Common myeloid progenitor, CD34-positive (primary cell): ENCODE results near the gene KRTAP12-1. TPM values are rescaled to one million over a fixed set of nuclear protein-coding genes. Genes with fewer than 3 reads are reported as not detected.

Source experiments
- CTCF ChIA-PET: fragments of 350-600 bp; sonication (Branson Sonifier 250); formaldehyde crosslinking; loops from one replicate; lab custom pipeline; 2021; ENCODE audit warnings: antibody characterized with exemption; lab: Charles Lee
- POLR2A ChIA-PET: fragments of 350-600 bp; sonication (Branson Sonifier 250); formaldehyde crosslinking; loops from one replicate; lab custom pipeline; 2021; ENCODE audit warnings: antibody characterized with exemption; lab: Charles Lee
- DNase-seq, 3 donors: peaks; one replicate each; pipeline versions ENCODE4 v3.0.0 to v3.0.0-alpha.2; 2013
- H3K27ac ChIP-seq, 2 experiments: 1 replicate in 1 of 2; 2 replicates in 1 of 2; pipeline ENCODE4 v1.7.0; 2013; ENCODE audit warnings: inconsistent platforms in 2 of 2, low read length in 2 of 2, mild to moderate bottlenecking in 2 of 2, low read depth in 1 of 2, moderate library complexity in 1 of 2; ENCODE audit not compliant: severe bottlenecking in 2 of 2, insufficient read depth in 1 of 2, poor library complexity in 1 of 2
- H3K27me3 ChIP-seq, 5 experiments: replicated peaks in 2 of 5; 1 replicate in 3 of 5; 2 replicates in 2 of 5; pipeline versions ENCODE4 v1.6.1 to v1.7.0; 2013; ENCODE audit warnings: low read length in 4 of 5, mild to moderate bottlenecking in 2 of 5, moderate library complexity in 2 of 5, inconsistent platforms in 1 of 5; ENCODE audit not compliant: insufficient read depth in 5 of 5, control insufficient read depth in 4 of 5
- H3K36me3 ChIP-seq, 4 experiments: 1 replicate in 2 of 4; 2 replicates in 2 of 4; pipeline versions ENCODE4 v1.6.1 to v1.7.0; 2013; ENCODE audit warnings: low read length in 3 of 4, control low read depth in 1 of 4, mild to moderate bottlenecking in 1 of 4; ENCODE audit not compliant: control insufficient read depth in 4 of 4, insufficient read depth in 4 of 4
- H3K4me1 ChIP-seq, 4 experiments: 1 replicate in 3 of 4; 2 replicates in 1 of 4; pipeline versions ENCODE4 v1.6.1 to v1.7.1; 2013; ENCODE audit warnings: low read length in 3 of 4, mild to moderate bottlenecking in 3 of 4, control low read depth in 1 of 4, inconsistent platforms in 1 of 4, moderate library complexity in 1 of 4; ENCODE audit not compliant: control insufficient read depth in 4 of 4, insufficient read depth in 4 of 4; ENCODE audit errors: control extremely low read depth in 1 of 4
- H3K4me3 ChIP-seq, 7 experiments: 1 replicate in 4 of 7; 2 replicates in 3 of 7; pipeline versions ENCODE4 v1.5.1 to v1.7.0; 2013; ENCODE audit warnings: mild to moderate bottlenecking in 7 of 7, low read length in 6 of 7, moderate library complexity in 6 of 7, inconsistent platforms in 2 of 7, low read depth in 2 of 7, control low read depth in 1 of 7; ENCODE audit not compliant: insufficient read depth in 4 of 7, control insufficient read depth in 1 of 7; ENCODE audit errors: extremely low read depth in 1 of 7
- H3K9me3 ChIP-seq, 5 experiments: 1 replicate in 4 of 5; 2 replicates in 1 of 5; pipeline versions ENCODE4 v1.6.1 to v1.7.1; 2013; ENCODE audit warnings: low read length in 4 of 5, mild to moderate bottlenecking in 2 of 5, inconsistent platforms in 1 of 5, low read depth in 1 of 5, moderate library complexity in 1 of 5; ENCODE audit not compliant: control insufficient read depth in 4 of 5, insufficient read depth in 2 of 5; ENCODE audit errors: control extremely low read depth in 1 of 5
- WGBS: methylation state at CpG from one replicate; pipeline ENCODE4 v1.1.5; 2013; ENCODE audit not compliant: insufficient coverage; 5-methylcytosine and 5-hydroxymethylcytosine counted together
- polyA plus RNA-seq: library from polyadenylated mRNA; unstranded; fragments of 120-200 nt; gene quantifications from one replicate; pipeline ENCODE4 v1.2.1, GENCODE V29; 2013

KRTAP12-1 gene
- polyA plus RNA-seq = not detected

- CTCF ChIA-PET = no interaction called here
- Histone ChIP-seq H3K9me3 (peaks cover 0 to 2% (median 0%) of the 10 kb centered on the region in 5 experiments), H3K27ac (no peak within 1 kb of the TSS), H3K4me3 (no peak within 1 kb of the TSS), H3K36me3 (no peaks in the 10 kb centered on the region), H3K4me1 (peaks cover 0 to 13% (median 10%) of the 10 kb centered on the region in 4 experiments), H3K27me3 (peaks cover 0 to 4% (median 1%) of the 10 kb centered on the region in 5 experiments)
- POLR2A ChIA-PET = no interaction called here
- 80% methylated on average over 23 of the region's 23 CpGs for WGBS
- DNase-seq = no peak
Measured at GRCh38 chr21:44681861-44682579, at the start of gene KRTAP12-1. TSS of gene KRTAP12-1 (minus strand) at chr21:44682163. CDS start at chr21:44682123, 40 bp downstream.

GRCh38 chr21:44730951-44731579, 49.1 kb upstream of the KRTAP12-1 start:
- H3K4me1 ChIP-seq = no peaks in the 10 kb centered on the region
- CTCF ChIA-PET = interaction anchor here (1.8 kb wide), 1 partner anchor 11 kb away, joined by 4 read pairs; no protein-coding TSS in a partner anchor
- peaks cover 0 to 51% (median 7%) of the 10 kb centered on the region in 5 experiments for H3K9me3 ChIP-seq
- DNase-seq = no peak
- no peak overlapping the region for H3K27ac ChIP-seq
- POLR2A ChIA-PET = no interaction called here
- peaks cover 0 to 52% (median 11%) of the 10 kb centered on the region in 5 experiments for H3K27me3 ChIP-seq
- 74% methylated on average over 9 of the region's 9 CpGs for WGBS
- no peaks in the 10 kb centered on the region for H3K36me3 ChIP-seq
- H3K4me3 ChIP-seq = no peak overlapping the region

GRCh38 chr21:44730028-44730395, 48.0 kb upstream of the KRTAP12-1 start:
- Histone ChIP-seq H3K36me3 (no peaks in the 10 kb centered on the region), H3K27me3 (peaks cover 0 to 62% (median 11%) of the 10 kb centered on the region in 5 experiments), H3K27ac (no peak overlapping the region), H3K4me3 (no peak overlapping the region), H3K4me1 (no peaks in the 10 kb centered on the region), H3K9me3 (peaks cover 0 to 42% (median 0%) of the 10 kb centered on the region in 5 experiments)
- ChIA-PET CTCF (interaction anchor here (1.8 kb wide), 1 partner anchor 13 kb away, joined by 4 read pairs; no protein-coding TSS in a partner anchor), POLR2A (no interaction called here)
- no peak for DNase-seq
- WGBS = 98% methylated on average over 6 of the region's 7 CpGs

GRCh38 chr21:44729336-44730027, 47.5 kb upstream of the KRTAP12-1 start:
- no peak for DNase-seq
- Histone ChIP-seq H3K4me1 (no peaks in the 10 kb centered on the region), H3K27ac (no peak overlapping the region), H3K27me3 (peaks cover 1 to 66% (median 11%) of the 10 kb centered on the region in 5 experiments), H3K4me3 (no peak overlapping the region), H3K9me3 (peaks cover 0 to 37% (median 0%) of the 10 kb centered on the region in 5 experiments), H3K36me3 (no peaks in the 10 kb centered on the region)
- 96% methylated on average over 21 of the region's 23 CpGs for WGBS
- POLR2A ChIA-PET = interaction anchor here (0.5 kb wide), 1 partner anchor 244 kb away, joined by 3 read pairs; no protein-coding TSS in a partner anchor
- CTCF ChIA-PET = interaction anchor here (1.8 kb wide), 1 partner anchor 13 kb away, joined by 4 read pairs; no protein-coding TSS in a partner anchor

GRCh38 chr21:44728716-44729115, 46.8 kb upstream of the KRTAP12-1 start:
- no peaks in the 10 kb centered on the region for H3K36me3 ChIP-seq
- H3K4me1 ChIP-seq = peaks cover 0 to 2% (median under 1%) of the 10 kb centered on the region in 4 experiments
- DNase-seq = no peak
- H3K27me3 ChIP-seq = peaks cover 4 to 74% (median 16%) of the 10 kb centered on the region in 5 experiments
- whole genome bisulfite sequencing = 96% methylated on average over 13 of the region's 14 CpGs
- peaks cover 0 to 30% (median 3%) of the 10 kb centered on the region in 5 experiments for H3K9me3 ChIP-seq
- no peak overlapping the region for H3K27ac ChIP-seq
- ChIA-PET CTCF (no interaction called here), POLR2A (no interaction called here)
- no peak overlapping the region for H3K4me3 ChIP-seq

GRCh38 chr21:44727757-44728156, 45.8 kb upstream of the KRTAP12-1 start:
- WGBS = 68% methylated on average over 9 of the region's 9 CpGs
- peaks cover 4 to 84% (median 25%) of the 10 kb centered on the region in 5 experiments for H3K27me3 ChIP-seq
- POLR2A ChIA-PET = no interaction called here
- H3K9me3 ChIP-seq = peaks cover 0 to 21% (median 3%) of the 10 kb centered on the region in 5 experiments
- H3K4me3 ChIP-seq = no peak overlapping the region
- no peaks in the 10 kb centered on the region for H3K36me3 ChIP-seq
- H3K27ac ChIP-seq = no peak overlapping the region
- CTCF ChIA-PET = no interaction called here
- H3K4me1 ChIP-seq = peaks cover 0 to 10% (median 4%) of the 10 kb centered on the region in 4 experiments
- DNase-seq = no peak
